Suppressor macrophage (primary cell): ENCODE measurements around the gene HSFX2.
"Not testable (repeated sequence)": the region's sequence is repeated elsewhere in the genome, so short reads cannot be mapped to it uniquely, and the experiment has no call there.

ENCODE experiments used
- DNase-seq, 4 experiments: peaks; one replicate each; pipeline ENCODE4 v3.0.0-alpha.2; 2020 to 2022
- total RNA-seq, 17 experiments: gene quantifications; one replicate each; lab custom pipeline; 2026; ENCODE audit warnings: mixed read lengths in 6 of 17, inconsistent platforms in 3 of 17; lab: John Stamatoyannopoulos, UW

Gene HSFX2, protein sequence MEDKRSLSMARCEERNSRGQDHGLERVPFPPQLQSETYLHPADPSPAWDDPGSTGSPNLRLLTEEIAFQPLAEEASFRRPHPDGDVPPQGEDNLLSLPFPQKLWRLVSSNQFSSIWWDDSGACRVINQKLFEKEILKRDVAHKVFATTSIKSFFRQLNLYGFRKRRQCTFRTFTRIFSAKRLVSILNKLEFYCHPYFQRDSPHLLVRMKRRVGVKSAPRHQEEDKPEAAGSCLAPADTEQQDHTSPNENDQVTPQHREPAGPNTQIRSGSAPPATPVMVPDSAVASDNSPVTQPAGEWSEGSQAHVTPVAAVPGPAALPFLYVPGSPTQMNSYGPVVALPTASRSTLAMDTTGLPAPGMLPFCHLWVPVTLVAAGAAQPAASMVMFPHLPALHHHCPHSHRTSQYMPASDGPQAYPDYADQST
- total RNA-seq = 0 to 0.18 (median 0) reads per million in 17 experiments

DNA sequence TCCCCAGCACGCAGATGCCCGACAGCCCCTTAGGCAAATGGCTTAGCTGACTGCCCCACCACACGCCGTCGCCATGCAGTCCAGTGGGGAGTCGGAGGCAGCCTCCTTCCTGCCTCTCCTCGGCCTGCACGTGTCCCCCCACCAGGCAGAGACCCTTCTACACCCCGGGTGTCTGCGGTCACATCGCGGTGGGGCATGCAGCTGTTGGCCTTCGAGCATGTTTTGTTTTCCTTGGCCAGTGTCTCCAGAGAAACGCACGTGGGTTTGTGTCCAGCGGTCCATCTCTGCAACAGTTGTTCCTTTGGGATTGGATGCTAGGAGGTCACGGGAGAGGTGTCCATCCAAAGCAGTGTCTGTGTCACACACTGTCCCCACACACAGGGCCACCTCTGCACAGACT lies at the start of gene HSFX2:
TSS of gene HSFX2 (minus strand) at position 101 of the 400 bp plus-strand sequence. CDS start 614 bp downstream, outside the sequence.
- DNase-seq = not testable (repeated sequence)

DNA sequence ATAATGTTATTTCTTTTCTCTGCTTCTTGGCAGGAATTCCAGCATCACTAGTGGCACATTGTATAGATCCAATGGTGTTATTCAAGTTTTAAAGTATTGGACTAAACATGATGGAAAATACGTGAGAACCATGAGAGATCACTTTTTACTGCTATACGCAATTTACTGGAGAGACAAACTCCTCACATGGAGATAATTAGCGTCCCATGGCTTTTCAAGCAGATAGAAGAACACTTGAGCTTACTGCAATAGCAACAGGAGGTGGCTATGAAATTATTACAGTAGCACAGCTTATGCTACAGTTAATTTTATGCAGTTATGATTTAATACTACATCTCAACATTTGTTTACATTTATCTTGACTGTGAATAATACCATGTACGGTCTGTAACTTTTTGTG lies 48.4 kb upstream of the HSFX2 start:
- no peak for DNase-seq

DNA sequence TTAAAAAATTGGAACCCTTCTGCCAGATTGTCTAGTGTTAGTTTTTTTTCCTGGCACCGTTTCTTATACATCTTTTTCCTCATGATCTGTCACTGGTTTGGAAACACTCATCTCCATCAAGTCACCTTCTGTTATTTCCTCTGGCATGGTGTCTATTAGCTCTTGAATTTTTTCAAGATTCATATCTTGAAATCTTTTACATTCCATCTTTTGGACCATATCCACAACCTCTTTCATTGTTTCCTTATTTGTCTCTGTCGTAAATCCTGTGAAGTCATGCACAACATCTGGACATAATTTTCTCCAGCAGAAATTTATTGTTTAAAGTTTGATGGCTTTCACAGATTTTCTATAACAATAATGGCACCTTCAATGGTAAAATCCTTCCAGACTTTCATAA lies 46.7 kb upstream of the HSFX2 start:
- no peak for DNase-seq

DNA sequence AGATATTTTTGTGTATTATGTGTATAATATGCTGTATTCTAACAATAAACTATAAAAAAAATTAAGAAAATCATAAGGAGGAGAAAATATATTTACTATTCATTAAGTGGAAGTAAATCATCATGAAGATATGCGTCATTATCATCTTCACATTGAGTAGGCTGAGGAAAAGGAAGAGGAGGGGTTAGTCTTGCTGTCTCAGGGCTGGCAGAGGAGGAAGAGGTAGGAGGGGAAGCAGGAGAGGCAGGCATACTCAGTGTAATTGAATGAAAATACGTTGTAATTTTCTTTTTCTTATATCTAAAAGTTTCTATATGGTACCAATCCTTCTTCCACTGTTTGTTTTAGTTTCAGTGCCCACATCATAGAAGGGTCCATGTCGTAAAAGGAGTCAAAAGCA lies 46.3 kb upstream of the HSFX2 start:
- peak in 3 of 4 experiments; percentile 16 to 37 (median 34) for DNase-seq

DNA sequence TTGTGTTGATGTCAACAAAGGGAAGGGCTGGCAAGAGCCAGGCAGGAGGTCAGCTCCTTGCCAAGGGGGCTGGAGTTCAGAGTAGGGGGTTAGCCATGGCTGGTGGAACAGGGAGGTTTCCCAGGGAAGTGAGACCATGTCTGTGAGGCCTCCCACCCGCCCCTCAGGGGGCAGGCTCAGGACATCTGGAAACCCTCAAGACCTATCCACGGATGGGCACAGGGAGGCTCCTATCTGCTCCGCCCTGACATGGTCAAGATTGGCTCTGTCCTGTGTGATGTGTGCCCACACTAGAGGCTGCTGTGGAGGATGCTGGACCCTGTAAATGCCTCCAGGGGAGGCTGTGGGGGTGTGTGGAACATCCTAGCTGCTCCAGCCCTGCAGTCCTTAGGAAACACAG lies 44.5 kb upstream of the HSFX2 start:
- DNase-seq = no peak

DNA sequence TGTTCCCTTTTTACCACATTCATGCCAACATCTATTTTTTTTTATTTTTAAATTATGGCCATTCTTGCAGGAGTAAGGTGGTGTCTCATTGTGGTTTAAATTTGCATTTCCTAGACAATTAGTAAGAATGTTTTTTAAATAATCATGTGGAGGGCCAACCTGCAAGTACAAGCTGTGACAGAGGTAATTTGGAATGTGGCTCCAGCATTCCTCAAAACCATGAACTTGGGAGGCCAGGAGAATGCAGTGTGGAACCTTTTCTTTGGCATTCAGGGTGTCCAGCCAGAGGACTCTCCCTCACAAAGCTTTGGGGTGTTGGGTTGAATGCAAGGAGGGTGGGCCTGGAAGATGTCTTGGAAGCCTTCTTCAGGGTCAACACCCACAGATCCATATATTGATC lies 43.7 kb upstream of the HSFX2 start:
- DNase-seq = no peak

DNA sequence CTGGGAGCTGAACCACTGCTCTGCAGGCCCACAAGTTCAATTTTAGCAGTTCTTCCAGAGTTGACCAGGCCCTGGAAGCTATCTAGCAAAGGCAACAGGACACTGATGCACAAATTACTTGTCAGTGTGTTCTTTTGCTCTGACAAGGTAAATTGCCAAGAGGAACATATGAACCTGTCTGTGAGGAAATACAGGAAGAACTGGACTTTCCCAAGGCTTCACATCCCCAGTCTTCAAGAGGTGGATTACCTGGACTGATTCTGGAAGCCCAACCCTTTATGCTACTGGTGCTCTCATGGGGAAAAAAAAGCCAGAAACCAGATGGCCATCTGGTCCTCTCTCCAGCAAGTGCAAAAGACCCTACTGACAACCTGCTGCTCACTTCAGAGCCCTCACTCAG lies 38.4 kb upstream of the HSFX2 start:
- no peak for DNase-seq

DNA sequence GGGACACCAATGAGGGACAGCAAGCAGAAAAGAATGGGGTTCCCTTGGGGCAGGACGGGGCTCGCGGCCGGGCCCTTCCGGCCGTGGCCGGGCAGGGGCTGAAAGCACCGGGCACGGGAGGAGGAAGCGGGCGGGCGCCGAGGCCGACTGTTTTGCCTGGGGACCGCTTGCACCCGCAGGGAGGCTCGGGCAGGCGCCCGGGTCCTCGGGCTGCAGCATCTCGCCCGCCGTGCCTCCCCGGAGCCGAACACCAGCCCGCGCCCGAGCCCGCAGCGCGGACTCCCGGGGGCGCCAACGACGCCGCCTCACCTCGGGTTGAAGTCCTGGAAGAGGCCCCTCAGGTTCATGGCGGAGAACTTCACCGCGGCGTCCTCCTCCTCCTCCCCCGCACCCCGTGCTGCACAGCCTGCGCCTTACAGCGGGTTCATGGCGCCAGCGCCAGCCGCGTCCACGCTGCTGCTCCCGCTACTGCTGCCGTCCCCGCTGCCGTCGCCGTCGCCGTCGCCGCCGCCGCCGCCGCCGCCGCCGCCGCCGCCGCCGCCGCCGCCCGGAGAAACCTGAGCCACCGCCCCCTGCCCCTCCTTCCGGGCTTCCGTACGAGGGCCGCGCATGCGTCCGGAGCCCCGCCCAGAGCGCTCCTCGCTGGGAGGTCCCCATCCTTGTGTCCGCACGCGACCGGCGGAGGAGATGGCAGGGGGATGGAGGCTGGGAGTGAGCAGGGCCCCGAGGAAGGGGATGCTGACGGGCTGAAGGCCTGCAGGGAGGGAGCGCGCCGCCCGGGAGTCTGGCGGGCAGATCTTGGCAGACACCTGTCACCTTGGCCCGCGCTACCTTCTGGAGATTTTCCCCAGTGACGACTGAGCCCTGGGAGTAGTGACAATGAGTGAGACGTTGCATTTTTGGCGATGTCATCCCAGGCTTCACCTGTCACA lies 36.4 kb upstream of the HSFX2 start, which contains the start of gene TMEM185A:
TSS of gene TMEM185A (minus strand) at position 559 of the 932 bp plus-strand sequence. CDS start at position 347, 212 bp downstream.
- DNase-seq = peak; percentile 57 to 83 (median 66)

DNA sequence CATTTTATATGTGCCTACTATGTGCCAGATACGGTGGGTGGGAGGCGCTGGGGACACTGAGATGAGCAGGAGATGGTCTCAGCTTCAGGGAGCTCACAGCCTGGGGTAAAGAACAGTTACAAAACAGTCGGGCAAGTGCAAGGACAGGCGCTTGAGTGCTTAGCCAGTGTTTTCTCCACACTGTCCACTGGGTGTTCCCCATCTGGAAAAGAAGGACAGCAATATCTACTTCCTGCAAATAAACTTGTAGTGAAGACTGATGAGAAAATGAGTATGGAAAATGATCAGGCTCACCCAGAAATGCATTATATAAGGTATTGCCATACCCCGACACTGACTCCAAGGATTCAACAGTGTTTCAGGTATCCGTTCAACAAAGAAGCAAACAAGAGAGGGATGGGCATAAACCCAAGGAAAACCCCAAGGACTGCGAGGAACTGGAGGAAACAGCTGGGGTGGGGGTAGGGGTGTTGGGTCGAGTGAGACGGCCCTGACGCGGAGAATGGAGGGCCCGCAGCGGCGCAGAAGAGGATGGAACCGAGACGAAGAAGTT lies 35.6 kb upstream of the HSFX2 start:
- peak in 3 of 4 experiments; percentile 34 to 50 (median 47) for DNase-seq

DNA sequence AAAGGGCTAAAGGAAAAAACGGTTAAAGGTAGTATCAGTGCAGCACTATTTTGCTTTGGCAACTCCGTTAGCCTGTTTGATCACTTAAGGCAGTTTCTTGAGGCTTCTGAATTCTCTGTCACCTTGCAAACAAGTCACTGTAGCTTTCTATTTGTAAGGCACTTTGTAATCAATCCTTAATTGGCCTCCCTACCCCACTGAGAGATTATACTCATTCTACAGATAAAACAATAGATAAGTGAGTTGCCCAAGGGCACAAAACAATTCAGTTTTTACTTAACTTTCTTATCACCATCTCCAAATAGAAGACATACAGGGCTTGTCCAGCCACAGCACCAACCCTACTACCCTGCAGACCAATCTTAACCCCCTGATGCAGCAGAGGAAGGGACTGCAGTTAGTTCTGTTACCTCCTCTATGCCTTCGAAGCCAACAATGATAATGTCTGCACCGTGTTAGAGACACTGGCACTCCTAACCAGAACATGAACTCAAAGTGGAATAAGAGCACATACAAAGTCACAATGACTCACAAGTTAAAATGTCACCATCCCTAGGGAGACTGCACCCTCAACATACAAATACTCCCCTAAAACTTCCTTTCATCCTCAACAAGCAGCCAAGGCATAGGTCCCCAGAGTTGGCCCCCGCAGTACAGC lies 34.7 kb upstream of the HSFX2 start:
- DNase-seq = no peak

DNA sequence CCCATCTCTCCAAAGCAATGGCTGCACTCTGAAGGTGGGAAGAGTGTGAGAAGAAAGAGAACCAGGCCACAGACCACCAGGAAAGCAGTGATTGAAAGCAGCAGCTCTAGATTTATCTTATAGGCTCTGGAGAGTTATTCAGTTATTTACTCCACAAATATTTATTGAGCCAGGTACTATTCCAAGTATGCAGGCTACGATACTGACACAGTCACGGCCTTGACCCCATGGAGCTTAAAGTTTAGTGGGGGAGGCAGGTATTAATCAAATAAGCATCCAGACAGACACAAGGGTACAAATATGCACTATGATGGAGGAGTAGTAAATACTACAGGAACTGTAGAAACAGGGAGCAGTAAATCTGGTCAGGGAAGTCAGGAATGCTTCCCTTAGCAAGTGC lies 33.7 kb upstream of the HSFX2 start:
- DNase-seq = no peak

DNA sequence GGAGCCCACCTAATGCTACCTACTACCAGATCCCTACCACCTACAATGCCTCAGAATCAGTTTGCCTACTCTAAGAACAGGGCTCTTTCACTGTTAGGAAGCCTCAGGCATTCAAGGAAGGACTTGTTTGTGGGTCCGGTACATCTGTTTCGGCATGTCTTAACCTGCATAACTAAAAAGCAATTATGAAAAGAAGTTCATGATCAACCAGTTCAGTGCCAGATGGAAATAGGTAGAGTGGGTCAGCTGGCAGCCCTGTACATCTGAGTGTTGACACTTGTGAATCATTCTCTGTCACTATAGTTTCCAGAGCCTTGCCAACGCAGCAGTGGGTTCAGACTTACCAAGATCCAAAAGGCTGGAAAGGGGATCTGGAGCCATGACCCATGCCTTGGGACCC lies 33.2 kb upstream of the HSFX2 start:
- DNase-seq = no peak

DNA sequence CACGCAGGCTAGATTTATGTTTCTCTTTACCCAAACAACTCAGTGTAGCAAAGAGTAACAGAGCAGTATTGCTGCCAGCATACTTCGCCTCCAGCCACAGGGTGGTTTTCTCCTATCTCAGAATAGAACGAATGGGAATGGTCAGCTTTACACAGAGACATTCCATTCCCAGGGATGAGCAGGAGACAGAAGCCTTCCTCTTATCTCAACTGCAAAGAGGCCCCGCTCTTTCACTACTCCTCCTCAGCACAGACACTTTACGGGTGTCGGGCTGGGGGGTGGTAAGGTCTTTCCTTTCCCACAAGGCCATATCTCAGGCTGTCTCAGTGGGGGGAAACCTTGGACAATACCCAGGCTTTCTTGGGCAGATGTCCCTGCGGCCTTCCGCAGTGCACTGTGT lies 31.7 kb upstream of the HSFX2 start:
- DNase-seq = not testable (repeated sequence)

DNA sequence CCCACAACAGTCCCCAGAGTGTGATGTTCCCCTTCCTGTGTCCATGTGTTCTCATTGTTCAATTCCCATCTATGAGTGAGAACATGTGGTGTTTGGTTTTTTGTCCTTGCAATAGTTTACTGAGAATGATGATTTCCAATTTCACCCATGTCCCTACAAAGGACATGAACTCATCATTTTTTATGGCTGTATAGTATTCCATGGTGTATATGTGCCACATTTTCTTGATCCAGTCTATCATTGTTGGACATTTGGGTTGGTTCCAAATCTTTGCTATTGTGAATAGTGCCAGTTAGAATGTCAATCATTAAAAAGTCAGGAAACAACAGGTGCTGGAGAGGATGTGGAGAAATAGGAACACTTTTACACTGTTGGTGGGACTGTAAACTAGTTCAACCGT lies 24.5 kb upstream of the HSFX2 start:
- DNase-seq = not testable (repeated sequence)

DNA sequence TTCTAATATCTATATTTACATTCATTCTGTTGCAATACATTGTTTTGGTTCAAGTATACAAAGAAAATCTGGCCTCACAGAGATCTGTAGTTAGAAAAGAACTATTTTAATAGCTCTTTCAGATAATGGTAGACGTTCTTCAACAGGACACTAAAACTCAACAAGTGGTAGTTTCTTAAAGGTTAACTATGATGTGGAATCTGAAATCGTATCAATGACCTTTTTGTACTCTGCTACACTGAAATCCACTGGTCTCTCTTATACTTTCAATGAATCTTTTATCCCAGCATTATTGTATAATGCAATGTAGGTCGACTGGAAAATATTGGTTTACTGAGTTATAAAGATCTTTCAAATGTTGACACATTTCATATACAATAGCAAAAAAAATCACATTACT lies 23.8 kb upstream of the HSFX2 start:
- no peak for DNase-seq

DNA sequence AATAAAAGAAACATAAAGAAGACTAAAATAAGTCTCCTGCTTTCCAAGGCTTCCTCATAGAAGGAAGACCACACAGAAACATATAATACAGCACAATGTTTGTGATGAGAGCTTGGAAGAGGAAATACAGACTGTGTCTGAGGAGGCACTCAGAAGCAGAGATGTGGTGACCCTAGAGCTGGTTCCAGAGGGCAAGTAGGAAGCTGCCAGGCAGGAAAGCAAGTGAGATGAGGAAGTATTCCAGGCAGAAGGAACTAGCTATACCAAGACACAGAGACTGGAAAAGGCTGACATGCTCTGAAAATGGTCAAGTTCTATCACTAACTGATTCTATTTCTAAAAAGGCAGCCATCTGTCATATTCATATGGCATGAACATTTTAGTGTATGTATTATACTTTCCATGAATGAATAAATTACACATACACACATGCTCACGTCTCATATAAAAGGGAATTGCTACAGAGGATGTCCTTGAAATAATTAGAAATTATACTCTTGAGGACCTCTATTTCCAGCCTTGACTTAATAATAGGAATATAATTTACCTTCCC lies 16.6 kb upstream of the HSFX2 start:
- peak; percentile 11 to 52 (median 45) for DNase-seq

DNA sequence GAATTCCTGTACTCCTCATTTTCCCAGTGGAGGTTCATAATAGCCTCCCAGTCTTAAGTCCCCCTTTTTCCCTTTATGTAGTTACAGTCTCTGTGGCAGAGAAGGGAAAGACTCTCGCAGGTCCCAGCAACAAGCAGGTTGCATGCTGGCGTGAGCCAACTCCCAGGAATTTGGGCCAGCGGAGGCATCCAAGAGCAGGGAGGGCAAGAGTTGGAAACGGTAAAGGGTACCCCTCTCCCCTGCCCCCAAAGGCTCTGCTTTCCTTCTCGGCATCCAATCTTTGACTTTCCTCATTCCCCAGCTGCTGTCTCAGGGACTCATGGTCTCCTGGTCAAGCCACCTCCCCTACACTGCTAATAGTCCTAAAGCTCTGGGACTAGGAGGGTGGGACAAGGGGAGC lies 15.4 kb upstream of the HSFX2 start:
- DNase-seq = no peak

DNA sequence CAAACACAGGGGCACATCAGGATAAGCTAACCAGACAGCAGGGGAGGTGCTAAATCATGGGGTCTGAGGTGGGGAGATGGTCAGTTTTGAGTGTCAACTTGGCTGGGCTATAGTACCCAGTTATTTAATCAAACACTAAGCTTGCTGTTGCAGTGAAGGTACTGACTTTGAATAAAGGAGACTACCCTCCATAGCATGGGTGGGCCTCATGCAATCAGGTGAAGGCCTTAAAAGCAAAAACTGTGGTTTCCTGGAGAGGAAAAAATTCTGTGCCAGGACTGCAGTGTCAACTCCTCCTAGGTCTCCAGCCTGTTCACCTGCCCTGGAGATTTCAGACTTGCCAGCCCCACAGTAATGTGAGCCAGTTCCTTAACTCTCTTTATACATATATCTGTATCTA lies 12.6 kb upstream of the HSFX2 start:
- DNase-seq = no peak

DNA sequence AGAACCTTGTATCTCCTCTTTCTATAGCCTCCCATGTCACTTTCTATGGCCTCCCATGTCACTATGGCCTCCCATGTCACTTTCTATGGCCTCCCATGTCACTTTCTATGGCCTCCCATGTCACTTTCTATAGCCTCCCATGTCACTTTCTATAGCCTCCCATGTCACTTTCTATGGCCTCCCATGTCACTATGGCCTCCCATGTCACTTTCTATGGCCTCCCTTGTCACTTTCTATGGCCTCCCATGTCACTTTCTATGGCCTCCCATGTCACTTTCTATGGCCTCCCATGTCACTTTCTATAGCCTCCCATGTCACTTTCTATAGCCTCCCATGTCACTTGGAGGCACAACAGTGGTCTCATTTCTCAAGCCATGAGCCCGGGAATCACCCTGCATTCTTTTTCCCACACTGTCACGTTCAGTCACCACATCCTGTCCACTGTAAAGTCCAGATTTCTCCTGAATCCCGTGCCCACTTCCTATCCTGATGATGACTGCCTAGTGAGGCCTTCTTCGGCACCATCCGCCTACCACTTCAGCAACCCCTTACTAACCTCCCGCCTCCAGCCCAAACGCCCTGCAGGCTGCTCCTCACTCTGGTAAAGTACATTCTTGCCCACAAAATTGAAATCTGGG lies 10.3 kb upstream of the HSFX2 start:
- not testable (repeated sequence) for DNase-seq

DNA sequence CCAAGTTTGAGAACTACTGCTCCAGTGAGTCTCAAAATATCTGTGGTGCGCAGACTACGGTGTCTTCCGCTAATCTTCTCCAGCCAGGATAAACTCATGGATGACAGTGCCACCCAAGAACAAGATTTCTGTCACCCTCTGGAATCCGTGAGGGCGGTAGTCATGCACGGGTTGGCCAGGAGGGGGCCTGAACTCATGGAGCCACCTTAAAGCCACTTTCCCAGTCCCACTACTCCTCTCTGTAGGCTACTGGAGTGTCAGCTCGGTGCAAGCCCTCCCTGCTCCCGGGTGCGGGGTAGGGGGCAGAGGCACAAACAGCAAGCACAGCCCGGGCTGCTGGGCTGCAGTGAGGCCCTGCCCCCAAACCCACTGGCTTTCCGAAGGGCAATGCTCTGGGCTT lies 3.5 kb upstream of the HSFX2 start:
- not testable (repeated sequence) for DNase-seq

DNA sequence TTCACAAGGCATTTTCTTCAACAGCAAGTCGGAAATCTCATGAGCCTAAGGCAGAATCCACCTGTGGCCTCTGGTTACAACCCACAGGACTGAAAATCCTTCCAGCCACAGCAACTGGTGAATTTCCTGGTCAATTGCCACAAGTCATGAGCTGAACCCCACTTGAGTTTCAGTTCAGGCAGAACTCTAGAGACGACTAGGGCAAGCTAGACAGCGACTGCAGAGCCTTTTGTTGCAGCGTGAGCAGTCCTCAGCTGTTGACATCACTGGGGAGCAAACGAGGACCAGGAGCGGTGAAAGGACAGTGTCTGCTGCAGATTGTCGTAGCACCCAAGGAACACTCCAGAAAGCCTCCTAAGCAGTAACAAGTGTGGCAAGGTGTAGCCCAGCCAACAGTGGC lies 829 bp upstream of the HSFX2 start:
- DNase-seq = not testable (repeated sequence)

DNA sequence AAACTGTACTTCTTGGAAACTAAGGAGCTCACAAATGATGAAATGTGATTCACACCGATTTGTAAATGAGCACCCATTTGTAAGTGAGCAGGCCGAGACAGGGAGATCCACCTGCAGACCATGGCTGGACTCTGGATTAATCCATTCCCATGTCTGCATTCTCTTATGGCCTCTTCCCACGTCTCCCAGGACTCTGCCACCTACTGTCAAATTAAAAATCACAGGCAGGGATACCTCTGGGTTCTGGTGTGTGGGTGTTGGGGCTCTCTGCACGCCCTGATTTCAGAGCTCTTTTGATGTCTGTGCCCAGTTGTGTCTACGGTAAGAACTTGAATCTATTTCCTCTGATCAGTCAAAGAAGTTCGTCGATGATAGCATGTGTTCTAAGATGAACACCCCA lies 4.1 kb downstream of the HSFX2 start:
- not testable (repeated sequence) for DNase-seq
